HEK293 (cell line): ENCODE results near the gene GABRR1.

Experiments used
- CTCF ChIA-PET: fragments of 350-600 bp; formaldehyde crosslinking; extraction: SDS; loops from one replicate; lab custom pipeline; 2021; ENCODE audit warnings: antibody characterized with exemption; lab: Yijun Ruan, JAX
- POLR2A ChIA-PET: fragments of 300-600 bp; formaldehyde crosslinking; extraction: SDS; loops from one replicate; lab custom pipeline; 2020; ENCODE audit warnings: antibody characterized with exemption, inconsistent platforms; lab: Yijun Ruan, JAX
- H3K27ac ChIP-seq: fragments of 200-500 bp; sonication (Bioruptor generic); 2 replicates; pipeline ENCODE4 v1.5.1; 2014; ENCODE audit warnings: low read depth, low read length, control low read depth, inconsistent platforms; ENCODE audit errors: extremely low read depth
- H3K36me3 ChIP-seq, 2 experiments: fragments of 200-500 bp in 1 of 2; sonication (Bioruptor generic) in 1 of 2; 1 replicate in 1 of 2; 2 replicates in 1 of 2; pipeline ENCODE4 v1.5.1; 2014 to 2017; ENCODE audit warnings: inconsistent platforms in 2 of 2, low read length in 2 of 2; ENCODE audit not compliant: control insufficient read depth in 2 of 2, insufficient read depth in 1 of 2
- H3K4me1 ChIP-seq: fragments of 200-500 bp; sonication (Bioruptor generic); 2 replicates; pipeline ENCODE4 v1.5.1; 2014; ENCODE audit warnings: mild to moderate bottlenecking, low read length, inconsistent platforms; ENCODE audit not compliant: control insufficient read depth, insufficient read depth
- H3K4me3 ChIP-seq: 2 replicates; pipeline ENCODE4 v1.5.1; 2011; ENCODE audit warnings: low read depth, mild to moderate bottlenecking, control low read depth, low read length, moderate library complexity
- H3K9me3 ChIP-seq: fragments of 200-500 bp; sonication (Bioruptor generic); 2 replicates; pipeline ENCODE4 v1.5.1; 2014; ENCODE audit warnings: low read depth, low read length, inconsistent platforms; ENCODE audit not compliant: control insufficient read depth, insufficient read depth
- GFI1B ChIP-seq: fragments of 450-650 bp; formaldehyde crosslinking; IDR thresholded peaks from 2 replicates; pipeline ENCODE4 v1.5.1; 2016; ENCODE audit warnings: missing biosample characterization, missing genetic modification characterization
- HOXA7 ChIP-seq: sonication (generic); formaldehyde crosslinking; IDR thresholded peaks from 2 replicates; pipeline ENCODE4 v1.8.1; 2022; ENCODE audit warnings: missing genetic modification reagents, borderline replicate concordance
- HOXD13 ChIP-seq: sonication (generic); formaldehyde crosslinking; IDR thresholded peaks from 2 replicates; pipeline ENCODE4 v1.8.0; 2022; ENCODE audit warnings: missing genetic modification reagents, borderline replicate concordance
- KLF10 ChIP-seq: fragments of 450-650 bp; IDR thresholded peaks from 2 replicates; pipeline ENCODE4 v1.5.1; 2018; ENCODE audit warnings: missing biosample characterization, mild to moderate bottlenecking, missing genetic modification characterization
- KLF16 ChIP-seq: fragments of 450-650 bp; formaldehyde crosslinking; IDR thresholded peaks from 2 replicates; pipeline ENCODE4 v1.5.1; 2017; ENCODE audit warnings: missing biosample characterization, missing genetic modification characterization
- OSR2 ChIP-seq: fragments of 450-650 bp; formaldehyde crosslinking; IDR thresholded peaks from 2 replicates; pipeline ENCODE4 v1.5.1; 2016; ENCODE audit warnings: missing biosample characterization, missing genetic modification characterization
- ZNF121 ChIP-seq: fragments of 450-650 bp; formaldehyde crosslinking; IDR thresholded peaks from 2 replicates; pipeline ENCODE4 v1.5.1; 2016; ENCODE audit warnings: missing biosample characterization, missing genetic modification characterization
- ZNF140 ChIP-seq: fragments of 450-650 bp; formaldehyde crosslinking; IDR thresholded peaks from 2 replicates; pipeline ENCODE4 v1.5.1; 2016; ENCODE audit warnings: missing biosample characterization, missing genetic modification characterization
- ZNF174 ChIP-seq: fragments of 450-650 bp; formaldehyde crosslinking; IDR thresholded peaks from 2 replicates; pipeline ENCODE4 v1.5.0; 2017; ENCODE audit warnings: missing biosample characterization, mild to moderate bottlenecking, missing genetic modification characterization
- ZNF221 ChIP-seq: fragments of 450-650 bp; formaldehyde crosslinking; IDR thresholded peaks from 2 replicates; pipeline ENCODE4 v1.5.1; 2017; ENCODE audit warnings: missing biosample characterization, missing genetic modification characterization, borderline replicate concordance
- ZNF311 ChIP-seq: fragments of 450-650 bp; formaldehyde crosslinking; IDR thresholded peaks from 2 replicates; pipeline ENCODE4 v1.5.1; 2017; ENCODE audit warnings: missing biosample characterization, missing genetic modification characterization, borderline replicate concordance
- ZNF354C ChIP-seq: fragments of 450-650 bp; formaldehyde crosslinking; IDR thresholded peaks from 2 replicates; pipeline ENCODE4 v1.5.1; 2016; ENCODE audit warnings: missing biosample characterization, missing genetic modification characterization, low read depth, borderline replicate concordance
- ZNF366 ChIP-seq: fragments of 450-650 bp; formaldehyde crosslinking; conservative IDR thresholded peaks from 2 replicates; pipeline ENCODE4 v1.5.1; 2016; ENCODE audit warnings: missing biosample characterization, missing genetic modification characterization
- ZNF473 ChIP-seq: fragments of 450-650 bp; formaldehyde crosslinking; IDR thresholded peaks from 2 replicates; pipeline ENCODE4 v1.5.1; 2017; ENCODE audit warnings: missing biosample characterization, missing genetic modification characterization
- ZNF530 ChIP-seq: fragments of 450-650 bp; formaldehyde crosslinking; IDR thresholded peaks from 2 replicates; pipeline ENCODE4 v1.5.1; 2016; ENCODE audit warnings: low read depth, missing biosample characterization, missing genetic modification characterization
- ZNF610 ChIP-seq: fragments of 450-650 bp; formaldehyde crosslinking; IDR thresholded peaks from 2 replicates; pipeline ENCODE4 v1.5.1; 2016; ENCODE audit warnings: missing biosample characterization, missing genetic modification characterization, borderline replicate concordance
- ZNF623 ChIP-seq: fragments of 450-650 bp; formaldehyde crosslinking; IDR thresholded peaks from 2 replicates; pipeline ENCODE4 v1.5.1; 2016; ENCODE audit warnings: missing biosample characterization, missing genetic modification characterization
- ZNF658 ChIP-seq: fragments of 450-650 bp; formaldehyde crosslinking; IDR thresholded peaks from 2 replicates; pipeline ENCODE4; 2016; ENCODE audit warnings: missing biosample characterization, missing genetic modification characterization
- ZNF701 ChIP-seq: fragments of 450-650 bp; formaldehyde crosslinking; IDR thresholded peaks from 2 replicates; pipeline ENCODE4 v1.5.1; 2016; ENCODE audit warnings: missing biosample characterization, missing genetic modification characterization
- ZNF777 ChIP-seq: fragments of 450-650 bp; formaldehyde crosslinking; IDR thresholded peaks from 2 replicates; pipeline ENCODE4 v1.5.1; 2017; ENCODE audit warnings: missing biosample characterization, missing genetic modification characterization, borderline replicate concordance
- TF ChIP-seq, protein P1 (sequence below): fragments of 450-650 bp; formaldehyde crosslinking; IDR thresholded peaks from 2 replicates; pipeline ENCODE4 v1.5.1; 2016; ENCODE audit warnings: missing biosample characterization, missing genetic modification characterization
- TF ChIP-seq, protein P2 (sequence below): fragments of 450-650 bp; formaldehyde crosslinking; IDR thresholded peaks from 2 replicates; pipeline ENCODE4 v1.5.1; 2016; ENCODE audit warnings: missing biosample characterization, missing genetic modification characterization
- TF ChIP-seq, protein P3 (sequence below): fragments of 450-650 bp; formaldehyde crosslinking; IDR thresholded peaks from 2 replicates; pipeline ENCODE4 v1.5.1; 2016; ENCODE audit warnings: missing biosample characterization, missing genetic modification characterization
- TF ChIP-seq, protein P4 (sequence below): fragments of 450-650 bp; formaldehyde crosslinking; IDR thresholded peaks from 2 replicates; pipeline ENCODE4 v1.5.1; 2016; ENCODE audit warnings: missing biosample characterization, missing genetic modification characterization, borderline replicate concordance
- TF ChIP-seq, protein P5 (sequence below): fragments of 450-650 bp; formaldehyde crosslinking; IDR thresholded peaks from 2 replicates; pipeline ENCODE4 v1.5.1; 2016; ENCODE audit warnings: missing biosample characterization, missing genetic modification characterization
- TF ChIP-seq, protein P6 (sequence below): fragments of 450-650 bp; formaldehyde crosslinking; IDR thresholded peaks from 2 replicates; pipeline ENCODE4 v1.5.1; 2017; ENCODE audit warnings: missing biosample characterization, mild to moderate bottlenecking, missing genetic modification characterization, moderate library complexity
- TF ChIP-seq, protein P7 (sequence below): fragments of 450-650 bp; formaldehyde crosslinking; IDR thresholded peaks from 2 replicates; pipeline ENCODE4 v1.5.1; 2016; ENCODE audit warnings: missing biosample characterization, missing genetic modification characterization

GABRR1 gene

DNA sequence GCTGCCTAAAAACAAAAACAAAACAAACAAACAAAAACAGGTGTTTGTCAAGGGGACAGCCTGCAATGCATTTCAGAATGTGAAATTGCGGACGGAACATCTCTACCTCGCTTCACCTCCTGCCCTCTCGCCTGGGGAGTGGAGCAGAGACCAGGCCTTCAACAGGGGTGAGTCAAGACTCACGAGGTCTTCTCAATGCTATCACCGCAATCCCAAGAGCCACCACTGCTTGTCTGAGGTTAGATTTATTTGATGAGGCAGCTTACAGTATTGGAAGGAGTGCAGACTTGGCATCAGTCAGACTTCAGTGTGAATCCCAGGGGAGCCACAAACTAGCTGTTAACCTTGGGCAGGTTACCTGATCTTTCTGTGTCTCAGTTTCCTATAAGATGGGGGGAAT is 7.7 kb downstream of the GABRR1 start:
- ChIA-PET POLR2A (interaction anchor here (0.7 kb wide), 1 partner anchor 44 kb away, joined by 8 read pairs; no protein-coding TSS in a partner anchor), CTCF (interaction anchor here (0.6 to 1.8 kb wide), 4 partner anchors 19 to 225 kb away, joined by 3 to 4 read pairs (median 4); no protein-coding TSS in a partner anchor)
- peaks cover 7% of the 10 kb centered on the region for H3K4me1 ChIP-seq
- H3K36me3 ChIP-seq: no peaks in the 10 kb centered on the region
- TF ChIP-seq OSR2 (tag by site-specific recombination) (0 out of 2 replicates have a peak, but pooled peaks have one; percentile 17), ZNF121 (tag by site-specific recombination) (no peak), GFI1B (tag by site-specific recombination) (no peak), ZNF221 (tag by site-specific recombination) (no peak), ZNF366 (0 out of 2 replicates have a peak, but pooled peaks have one; percentile 13), ZNF658 (tag by site-specific recombination) (no peak), KLF16 (no peak), ZNF777 (tag by site-specific recombination) (no peak), ZNF530 (tag by site-specific recombination) (no peak), HOXA7 (CRISPR knock-in tag) (no peak), ZNF701 (no peak), ZNF354C (tag by site-specific recombination) (no peak), ZNF174 (tag by site-specific recombination) (no peak), ZNF623 (tag by site-specific recombination) (no peak), HOXD13 (CRISPR knock-in tag) (no peak), KLF10 (tag by site-specific recombination) (no peak), ZNF140 (no peak), ZNF610 (tag by site-specific recombination) (no peak), ZNF311 (tag by site-specific recombination) (no peak), ZNF473 (tag by site-specific recombination) (no peak)
- TF ChIP-seq, protein P1, sequence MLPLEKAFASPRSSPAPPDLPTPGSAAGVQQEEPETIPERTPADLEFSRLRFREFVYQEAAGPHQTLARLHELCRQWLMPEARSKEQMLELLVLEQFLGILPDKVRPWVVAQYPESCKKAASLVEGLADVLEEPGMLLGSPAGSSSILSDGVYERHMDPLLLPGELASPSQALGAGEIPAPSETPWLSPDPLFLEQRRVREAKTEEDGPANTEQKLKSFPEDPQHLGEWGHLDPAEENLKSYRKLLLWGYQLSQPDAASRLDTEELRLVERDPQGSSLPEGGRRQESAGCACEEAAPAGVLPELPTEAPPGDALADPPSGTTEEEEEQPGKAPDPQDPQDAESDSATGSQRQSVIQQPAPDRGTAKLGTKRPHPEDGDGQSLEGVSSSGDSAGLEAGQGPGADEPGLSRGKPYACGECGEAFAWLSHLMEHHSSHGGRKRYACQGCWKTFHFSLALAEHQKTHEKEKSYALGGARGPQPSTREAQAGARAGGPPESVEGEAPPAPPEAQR (tag by site-specific recombination): no peak
- TF ChIP-seq, protein P2, sequence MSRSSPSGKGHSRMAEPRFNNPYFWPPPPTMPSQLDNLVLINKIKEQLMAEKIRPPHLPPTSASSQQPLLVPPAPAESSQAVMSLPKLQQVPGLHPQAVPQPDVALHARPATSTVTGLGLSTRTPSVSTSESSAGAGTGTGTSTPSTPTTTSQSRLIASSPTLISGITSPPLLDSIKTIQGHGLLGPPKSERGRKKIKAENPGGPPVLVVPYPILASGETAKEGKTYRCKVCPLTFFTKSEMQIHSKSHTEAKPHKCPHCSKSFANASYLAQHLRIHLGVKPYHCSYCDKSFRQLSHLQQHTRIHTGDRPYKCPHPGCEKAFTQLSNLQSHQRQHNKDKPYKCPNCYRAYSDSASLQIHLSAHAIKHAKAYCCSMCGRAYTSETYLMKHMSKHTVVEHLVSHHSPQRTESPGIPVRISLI (tag by site-specific recombination): no peak
- TF ChIP-seq, protein P3, sequence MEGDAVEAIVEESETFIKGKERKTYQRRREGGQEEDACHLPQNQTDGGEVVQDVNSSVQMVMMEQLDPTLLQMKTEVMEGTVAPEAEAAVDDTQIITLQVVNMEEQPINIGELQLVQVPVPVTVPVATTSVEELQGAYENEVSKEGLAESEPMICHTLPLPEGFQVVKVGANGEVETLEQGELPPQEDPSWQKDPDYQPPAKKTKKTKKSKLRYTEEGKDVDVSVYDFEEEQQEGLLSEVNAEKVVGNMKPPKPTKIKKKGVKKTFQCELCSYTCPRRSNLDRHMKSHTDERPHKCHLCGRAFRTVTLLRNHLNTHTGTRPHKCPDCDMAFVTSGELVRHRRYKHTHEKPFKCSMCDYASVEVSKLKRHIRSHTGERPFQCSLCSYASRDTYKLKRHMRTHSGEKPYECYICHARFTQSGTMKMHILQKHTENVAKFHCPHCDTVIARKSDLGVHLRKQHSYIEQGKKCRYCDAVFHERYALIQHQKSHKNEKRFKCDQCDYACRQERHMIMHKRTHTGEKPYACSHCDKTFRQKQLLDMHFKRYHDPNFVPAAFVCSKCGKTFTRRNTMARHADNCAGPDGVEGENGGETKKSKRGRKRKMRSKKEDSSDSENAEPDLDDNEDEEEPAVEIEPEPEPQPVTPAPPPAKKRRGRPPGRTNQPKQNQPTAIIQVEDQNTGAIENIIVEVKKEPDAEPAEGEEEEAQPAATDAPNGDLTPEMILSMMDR (tag by site-specific recombination): no peak
- TF ChIP-seq, protein P4, sequence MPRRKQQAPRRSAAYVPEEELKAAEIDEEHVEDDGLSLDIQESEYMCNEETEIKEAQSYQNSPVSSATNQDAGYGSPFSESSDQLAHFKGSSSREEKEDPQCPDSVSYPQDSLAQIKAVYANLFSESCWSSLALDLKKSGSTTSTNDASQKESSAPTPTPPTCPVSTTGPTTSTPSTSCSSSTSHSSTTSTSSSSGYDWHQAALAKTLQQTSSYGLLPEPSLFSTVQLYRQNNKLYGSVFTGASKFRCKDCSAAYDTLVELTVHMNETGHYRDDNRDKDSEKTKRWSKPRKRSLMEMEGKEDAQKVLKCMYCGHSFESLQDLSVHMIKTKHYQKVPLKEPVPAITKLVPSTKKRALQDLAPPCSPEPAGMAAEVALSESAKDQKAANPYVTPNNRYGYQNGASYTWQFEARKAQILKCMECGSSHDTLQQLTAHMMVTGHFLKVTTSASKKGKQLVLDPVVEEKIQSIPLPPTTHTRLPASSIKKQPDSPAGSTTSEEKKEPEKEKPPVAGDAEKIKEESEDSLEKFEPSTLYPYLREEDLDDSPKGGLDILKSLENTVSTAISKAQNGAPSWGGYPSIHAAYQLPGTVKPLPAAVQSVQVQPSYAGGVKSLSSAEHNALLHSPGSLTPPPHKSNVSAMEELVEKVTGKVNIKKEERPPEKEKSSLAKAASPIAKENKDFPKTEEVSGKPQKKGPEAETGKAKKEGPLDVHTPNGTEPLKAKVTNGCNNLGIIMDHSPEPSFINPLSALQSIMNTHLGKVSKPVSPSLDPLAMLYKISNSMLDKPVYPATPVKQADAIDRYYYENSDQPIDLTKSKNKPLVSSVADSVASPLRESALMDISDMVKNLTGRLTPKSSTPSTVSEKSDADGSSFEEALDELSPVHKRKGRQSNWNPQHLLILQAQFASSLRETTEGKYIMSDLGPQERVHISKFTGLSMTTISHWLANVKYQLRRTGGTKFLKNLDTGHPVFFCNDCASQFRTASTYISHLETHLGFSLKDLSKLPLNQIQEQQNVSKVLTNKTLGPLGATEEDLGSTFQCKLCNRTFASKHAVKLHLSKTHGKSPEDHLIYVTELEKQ (tag by site-specific recombination): peak; percentile 18; the same call in 1 of the 2 replicates
- TF ChIP-seq, protein P5, sequence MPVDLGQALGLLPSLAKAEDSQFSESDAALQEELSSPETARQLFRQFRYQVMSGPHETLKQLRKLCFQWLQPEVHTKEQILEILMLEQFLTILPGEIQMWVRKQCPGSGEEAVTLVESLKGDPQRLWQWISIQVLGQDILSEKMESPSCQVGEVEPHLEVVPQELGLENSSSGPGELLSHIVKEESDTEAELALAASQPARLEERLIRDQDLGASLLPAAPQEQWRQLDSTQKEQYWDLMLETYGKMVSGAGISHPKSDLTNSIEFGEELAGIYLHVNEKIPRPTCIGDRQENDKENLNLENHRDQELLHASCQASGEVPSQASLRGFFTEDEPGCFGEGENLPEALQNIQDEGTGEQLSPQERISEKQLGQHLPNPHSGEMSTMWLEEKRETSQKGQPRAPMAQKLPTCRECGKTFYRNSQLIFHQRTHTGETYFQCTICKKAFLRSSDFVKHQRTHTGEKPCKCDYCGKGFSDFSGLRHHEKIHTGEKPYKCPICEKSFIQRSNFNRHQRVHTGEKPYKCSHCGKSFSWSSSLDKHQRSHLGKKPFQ: no peak
- TF ChIP-seq, protein P6, sequence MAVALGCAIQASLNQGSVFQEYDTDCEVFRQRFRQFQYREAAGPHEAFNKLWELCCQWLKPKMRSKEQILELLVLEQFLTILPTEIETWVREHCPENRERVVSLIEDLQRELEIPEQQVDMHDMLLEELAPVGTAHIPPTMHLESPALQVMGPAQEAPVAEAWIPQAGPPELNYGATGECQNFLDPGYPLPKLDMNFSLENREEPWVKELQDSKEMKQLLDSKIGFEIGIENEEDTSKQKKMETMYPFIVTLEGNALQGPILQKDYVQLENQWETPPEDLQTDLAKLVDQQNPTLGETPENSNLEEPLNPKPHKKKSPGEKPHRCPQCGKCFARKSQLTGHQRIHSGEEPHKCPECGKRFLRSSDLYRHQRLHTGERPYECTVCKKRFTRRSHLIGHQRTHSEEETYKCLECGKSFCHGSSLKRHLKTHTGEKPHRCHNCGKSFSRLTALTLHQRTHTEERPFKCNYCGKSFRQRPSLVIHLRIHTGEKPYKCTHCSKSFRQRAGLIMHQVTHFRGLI (tag by site-specific recombination): no peak
- TF ChIP-seq, protein P7, sequence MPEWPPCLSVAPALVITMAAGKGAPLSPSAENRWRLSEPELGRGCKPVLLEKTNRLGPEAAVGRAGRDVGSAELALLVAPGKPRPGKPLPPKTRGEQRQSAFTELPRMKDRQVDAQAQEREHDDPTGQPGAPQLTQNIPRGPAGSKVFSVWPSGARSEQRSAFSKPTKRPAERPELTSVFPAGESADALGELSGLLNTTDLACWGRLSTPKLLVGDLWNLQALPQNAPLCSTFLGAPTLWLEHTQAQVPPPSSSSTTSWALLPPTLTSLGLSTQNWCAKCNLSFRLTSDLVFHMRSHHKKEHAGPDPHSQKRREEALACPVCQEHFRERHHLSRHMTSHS (tag by site-specific recombination): no peak
- H3K4me3 ChIP-seq: no peak overlapping the region
- no peak overlapping the region for H3K27ac ChIP-seq
- H3K9me3 ChIP-seq: no peaks in the 10 kb centered on the region
